Progenitor cell of endocrine pancreas (in vitro differentiated cells): ENCODE measurements around the gene CDH23. TPM values are rescaled to one million over a fixed set of nuclear protein-coding genes. Genes with fewer than 3 reads are reported as not detected.

Experiments
- DNase-seq: peaks from one replicate; pipeline ENCODE4 v3.0.0; 2021; ENCODE audit warnings: low spot score; ENCODE audit not compliant: unreplicated experiment
- H3K27ac Mint-ChIP-seq: 2 replicates; pipeline ENCODE4 v1.8.0; 2021; ENCODE audit warnings: mild to moderate bottlenecking, moderate library complexity, mixed read lengths
- H3K27me3 Mint-ChIP-seq: 2 replicates; pipeline ENCODE4 v1.8.0; 2021; ENCODE audit warnings: mixed read lengths
- H3K36me3 Mint-ChIP-seq: 2 replicates; pipeline ENCODE4 v1.8.0; 2022; ENCODE audit warnings: mixed read lengths; ENCODE audit not compliant: insufficient read depth
- H3K4me1 Mint-ChIP-seq: 2 replicates; pipeline ENCODE4 v1.8.0; 2021; ENCODE audit warnings: low read depth, mixed read lengths
- H3K4me3 Mint-ChIP-seq: 2 replicates; pipeline ENCODE4 v1.8.0; 2021; ENCODE audit warnings: low read depth, mild to moderate bottlenecking, moderate library complexity, mixed read lengths
- H3K9me3 Mint-ChIP-seq: 2 replicates; pipeline ENCODE4 v1.8.0; 2021; ENCODE audit warnings: low read depth, mixed read lengths
- CTCF ChIP-seq: fragments of 200-600 bp; sonication (generic); IDR thresholded peaks from one replicate; pipeline ENCODE4 v1.5.0; 2021; ENCODE audit warnings: antibody characterized with exemption, mild to moderate bottlenecking; ENCODE audit not compliant: unreplicated experiment
- total RNA-seq: library from RNA; stranded (reverse); gene quantifications from 2 replicates; pipeline ENCODE4 v1.2.1, GENCODE V29; 2021

CDH23 gene
- total RNA-seq, 1 donor from 2014 or later = 0.43 TPM

- DNase-seq = no peak
- Mint-ChIP-seq H3K4me3 (no peak overlapping the region), H3K36me3 (no peaks in the 10 kb centered on the region), H3K9me3 (no peaks in the 10 kb centered on the region), H3K4me1 (no peaks in the 10 kb centered on the region), H3K27ac (no peak overlapping the region), H3K27me3 (peaks cover 24% of the 10 kb centered on the region)
- no peak for TF ChIP-seq CTCF
Measured at GRCh38 chr10:71423901-71424300, 27.2 kb downstream of the CDH23 start.

- H3K27me3 Mint-ChIP-seq = peaks cover 27% of the 10 kb centered on the region
- DNase-seq = no peak
- H3K9me3 Mint-ChIP-seq = no peaks in the 10 kb centered on the region
- no peaks in the 10 kb centered on the region for H3K36me3 Mint-ChIP-seq
- no peaks in the 10 kb centered on the region for H3K4me1 Mint-ChIP-seq
- TF ChIP-seq CTCF = no peak
- no peak overlapping the region for H3K4me3 Mint-ChIP-seq
- no peak overlapping the region for H3K27ac Mint-ChIP-seq
Measured at GRCh38 chr10:71424496-71425194, 27.9 kb downstream of the CDH23 start.

GRCh38 chr10:71426058-71426605 is 29.4 kb downstream of the CDH23 start:
- H3K4me3 Mint-ChIP-seq = no peak overlapping the region
- DNase-seq = no peak
- no peaks in the 10 kb centered on the region for H3K9me3 Mint-ChIP-seq
- peaks cover 29% of the 10 kb centered on the region for H3K27me3 Mint-ChIP-seq
- no peak for TF ChIP-seq CTCF
- H3K36me3 Mint-ChIP-seq = no peaks in the 10 kb centered on the region
- H3K4me1 Mint-ChIP-seq = no peaks in the 10 kb centered on the region
- no peak overlapping the region for H3K27ac Mint-ChIP-seq

GRCh38 chr10:71427246-71427645 is 30.5 kb downstream of the CDH23 start:
- Mint-ChIP-seq H3K4me1 (no peaks in the 10 kb centered on the region), H3K27me3 (peaks cover 33% of the 10 kb centered on the region), H3K9me3 (no peaks in the 10 kb centered on the region), H3K27ac (no peak overlapping the region), H3K4me3 (no peak overlapping the region), H3K36me3 (no peaks in the 10 kb centered on the region)
- no peak for DNase-seq
- TF ChIP-seq CTCF = no peak

- no peaks in the 10 kb centered on the region for H3K36me3 Mint-ChIP-seq
- no peak for DNase-seq
- no peak for TF ChIP-seq CTCF
- no peaks in the 10 kb centered on the region for H3K4me1 Mint-ChIP-seq
- no peaks in the 10 kb centered on the region for H3K9me3 Mint-ChIP-seq
- H3K27me3 Mint-ChIP-seq = peaks cover 28% of the 10 kb centered on the region
- H3K4me3 Mint-ChIP-seq = no peak overlapping the region
- no peak overlapping the region for H3K27ac Mint-ChIP-seq
Measured at GRCh38 chr10:71429304-71429703, 32.6 kb downstream of the CDH23 start.
